SK-N-SH (cell line): Measurements from ENCODE around the gene ICA1. TPM values are rescaled to one million over a fixed set of nuclear protein-coding genes. Genes with fewer than 3 reads are reported as not detected.

ENCODE experiments used
- CTCF ChIA-PET: fragments of 300-600, 350-600 bp; formaldehyde crosslinking; extraction: SDS; loops from one replicate; lab custom pipeline; 2021; lab: Yijun Ruan, JAX
- POLR2A ChIA-PET: fragments of 350-600 bp; sonication (Branson Sonifier 250); formaldehyde crosslinking; extraction: SDS; loops from one replicate; lab custom pipeline; 2020; ENCODE audit warnings: antibody characterized with exemption, inconsistent platforms; lab: Yijun Ruan, JAX
- DNase-seq: peaks from one replicate; pipeline ENCODE4 v3.0.0; 2012
- H2AFZ ChIP-seq: fragments of 200-600 bp; sonication (generic); 2 replicates; pipeline ENCODE4 v1.8.1; 2016; ENCODE audit warnings: antibody characterized with exemption, mild to moderate bottlenecking, low read depth
- H3F3A ChIP-seq: fragments of 200-600 bp; sonication (generic); replicated peaks from 2 replicates; pipeline ENCODE3; 2016; ENCODE audit warnings: antibody characterized with exemption, mild to moderate bottlenecking; ENCODE audit not compliant: insufficient read depth
- H3K27ac ChIP-seq, 2 experiments: fragments of 200-500 bp in 1 of 2; fragments of 200-600 bp in 1 of 2; sonication (Bioruptor generic) in 1 of 2; sonication (generic), shearing (Covaris generic) in 1 of 2; 2 replicates each; pipeline versions ENCODE4 v1.5.1 to v1.6.1; 2014 to 2016; ENCODE audit warnings: low read depth in 2 of 2, inconsistent platforms in 1 of 2, low read length in 1 of 2, mild to moderate bottlenecking in 1 of 2, mixed read lengths in 1 of 2
- H3K27me3 ChIP-seq: fragments of 200-600 bp; sonication (generic), shearing (Covaris generic); 2 replicates; pipeline ENCODE4 v1.6.1; 2016; ENCODE audit warnings: mixed run types; ENCODE audit not compliant: insufficient read depth
- H3K36me3 ChIP-seq, 2 experiments: fragments of 200-500 bp in 1 of 2; fragments of 200-600 bp in 1 of 2; sonication (Bioruptor generic) in 1 of 2; sonication (generic) in 1 of 2; replicated peaks in 1 of 2; 2 replicates each; pipeline versions ENCODE3 to v1.5.1; 2014 to 2016; ENCODE audit warnings: low read length in 1 of 2, mild to moderate bottlenecking in 1 of 2; ENCODE audit not compliant: insufficient read depth in 2 of 2, control insufficient read depth in 1 of 2
- H3K4me1 ChIP-seq, 2 experiments: fragments of 200-500 bp in 1 of 2; fragments of 200-600 bp in 1 of 2; sonication (Bioruptor generic) in 1 of 2; sonication (generic), shearing (Covaris generic) in 1 of 2; 2 replicates each; pipeline versions ENCODE4 v1.5.1 to v1.6.1; 2014 to 2016; ENCODE audit warnings: low read depth in 1 of 2, low read length in 1 of 2, mixed run types in 1 of 2; ENCODE audit not compliant: insufficient read depth in 2 of 2, control insufficient read depth in 1 of 2
- H3K4me2 ChIP-seq: fragments of 200-600 bp; sonication (generic), shearing (Covaris generic); 2 replicates; pipeline ENCODE4 v1.6.1; 2017; ENCODE audit warnings: mixed run types
- H3K4me3 ChIP-seq, 2 experiments: fragments of 200-500 bp in 1 of 2; fragments of 200-600 bp in 1 of 2; sonication (Bioruptor generic) in 1 of 2; sonication (generic), shearing (Covaris generic) in 1 of 2; 2 replicates each; pipeline versions ENCODE4 v1.5.1 to v1.8.1; 2014 to 2016; ENCODE audit warnings: low read depth in 2 of 2, inconsistent platforms in 1 of 2, low read length in 1 of 2, mild to moderate bottlenecking in 1 of 2, mixed read lengths in 1 of 2, moderate library complexity in 1 of 2
- H3K79me2 ChIP-seq: fragments of 200-600 bp; sonication (generic); 2 replicates; pipeline ENCODE4 v1.8.1; 2017; ENCODE audit warnings: mild to moderate bottlenecking; ENCODE audit not compliant: insufficient read depth
- H3K9ac ChIP-seq: fragments of 200-600 bp; sonication (generic); 2 replicates; pipeline ENCODE4 v1.6.1; 2017; ENCODE audit warnings: mixed run types
- H3K9me2 ChIP-seq: fragments of 200-600 bp; sonication (generic); 2 replicates; pipeline ENCODE4 v1.6.1; 2017; ENCODE audit warnings: mixed run types
- H3K9me3 ChIP-seq: fragments of 200-600 bp; sonication (generic); 2 replicates; pipeline ENCODE4 v1.6.1; 2017; ENCODE audit warnings: mixed run types, mild to moderate bottlenecking, moderate library complexity
- H4K20me1 ChIP-seq: fragments of 200-600 bp; sonication (generic); 2 replicates; pipeline ENCODE4 v1.6.1; 2017; ENCODE audit warnings: mild to moderate bottlenecking, mixed run types; ENCODE audit not compliant: insufficient read depth
- CTCF ChIP-seq: fragments of 200-600 bp; sonication (generic); IDR thresholded peaks from 2 replicates; pipeline ENCODE4 v1.6.1; 2017; ENCODE audit warnings: antibody characterized with exemption, mild to moderate bottlenecking, moderate library complexity
- EZH2phosphoT487 ChIP-seq: fragments of 200-600 bp; sonication (generic); IDR thresholded peaks from 2 replicates; pipeline ENCODE4 v1.6.1; 2017; ENCODE audit warnings: low read depth, mixed run types, mild to moderate bottlenecking, antibody characterized with exemption, moderate library complexity, borderline replicate concordance
- FOXJ3 ChIP-seq: sonication (generic); formaldehyde crosslinking; IDR thresholded peaks from 2 replicates; pipeline ENCODE4 v1.5.1; 2020; ENCODE audit warnings: mild to moderate bottlenecking, missing genetic modification reagents
- FOXM1 ChIP-seq: IDR thresholded peaks from 2 replicates; pipeline ENCODE4 v1.4.0; 2012; ENCODE audit warnings: low read depth, mild to moderate bottlenecking
- GABPA ChIP-seq: IDR thresholded peaks from 2 replicates; pipeline ENCODE4 v1.4.0; 2012; ENCODE audit warnings: low read depth, mild to moderate bottlenecking
- GATA2 ChIP-seq: sonication (generic); formaldehyde crosslinking; IDR thresholded peaks from 2 replicates; pipeline ENCODE4 v1.5.0; 2020; ENCODE audit warnings: mild to moderate bottlenecking, missing genetic modification reagents
- IRF3 ChIP-seq: fragments of 150-350 bp; IDR thresholded peaks from 2 replicates; pipeline ENCODE4 v1.6.1; 2016; ENCODE audit warnings: mild to moderate bottlenecking, low read depth, low read length
- MXI1 ChIP-seq: IDR thresholded peaks from 2 replicates; pipeline ENCODE4 v1.6.1; 2012; ENCODE audit warnings: mild to moderate bottlenecking, low read depth, low read length, improper control_type of control experiment
- NFIC ChIP-seq: IDR thresholded peaks from 2 replicates; pipeline ENCODE4 v1.4.0; 2012; ENCODE audit warnings: borderline replicate concordance
- NRF1 ChIP-seq: IDR thresholded peaks from 2 replicates; pipeline ENCODE4 v1.6.1; 2012; ENCODE audit warnings: low read depth, mild to moderate bottlenecking, low read length
- PBX3 ChIP-seq: IDR thresholded peaks from 2 replicates; pipeline ENCODE4; 2012
- POLR2AphosphoS5 ChIP-seq: IDR thresholded peaks from 2 replicates; pipeline ENCODE4 v1.6.1; 2012; ENCODE audit warnings: low read depth, low read length
- RAD21 ChIP-seq: IDR thresholded peaks from 2 replicates; pipeline ENCODE4 v1.6.1; 2012; ENCODE audit warnings: mild to moderate bottlenecking, low read length
- RCOR1 ChIP-seq: fragments of 150-350 bp; IDR thresholded peaks from 2 replicates; pipeline ENCODE4 v1.6.1; 2017; ENCODE audit warnings: antibody characterized with exemption, low read length
- REST ChIP-seq: IDR thresholded peaks from 2 replicates; pipeline ENCODE4 v1.6.1; 2012; ENCODE audit warnings: mild to moderate bottlenecking, low read depth, low read length, moderate library complexity
- RFX5 ChIP-seq: IDR thresholded peaks from 2 replicates; pipeline ENCODE4 v1.6.1; 2012; ENCODE audit warnings: mild to moderate bottlenecking, improper control_type of control experiment, low read length
- RXRA ChIP-seq: IDR thresholded peaks from 2 replicates; pipeline ENCODE4 v1.4.0; 2012; ENCODE audit warnings: low read depth, mild to moderate bottlenecking, borderline replicate concordance
- SIN3A ChIP-seq: IDR thresholded peaks from 2 replicates; pipeline ENCODE4 v1.6.1; 2012; ENCODE audit warnings: low read depth, mild to moderate bottlenecking, low read length, moderate library complexity, borderline replicate concordance
- SMC3 ChIP-seq: IDR thresholded peaks from 2 replicates; pipeline ENCODE4 v1.6.1; 2012; ENCODE audit warnings: low read depth, low read length, improper control_type of control experiment
- TEAD4 ChIP-seq: IDR thresholded peaks from 2 replicates; pipeline ENCODE4 v1.4.0; 2012; ENCODE audit warnings: mild to moderate bottlenecking, borderline replicate concordance; ENCODE audit not compliant: insufficient read depth
- WGBS: methylation state at CpG from one replicate; pipeline ENCODE4 v1.1.6; 2017; ENCODE audit warnings: low lambda C conversion rate; 5-methylcytosine and 5-hydroxymethylcytosine counted together
- polyA plus RNA-seq, 3 experiments: library from polyadenylated mRNA; depleted of rRNA; stranded (reverse); fragments of >200 nt; gene quantifications; 2 replicates each; pipeline ENCODE4 v1.2.3, GENCODE V29; 2012

ICA1 gene
- polyA plus RNA-seq, 1 of the 3 experiments (the other 2 are of a cell fraction): 2.4 TPM

- TF ChIP-seq CTCF: no peak
- no peak for TF ChIP-seq NRF1
- TF ChIP-seq SIN3A: no peak
- TF ChIP-seq PBX3: no peak
- peak; percentile 45; the same call in 1 of the 2 replicates for TF ChIP-seq RCOR1
- no peak for TF ChIP-seq GABPA
- no peak for TF ChIP-seq POLR2AphosphoS5
Measured at GRCh38 chr7:8258734-8259133, 3.2 kb downstream of the ICA1 start (continued).

GRCh38 chr7:8258166-8258565, 3.8 kb downstream of the ICA1 start:
- Histone ChIP-seq H3K4me2 (no peak overlapping the region), H3K9me2 (no peaks in the 10 kb centered on the region), H3K27ac (peak overlapping the region in 1 of 2 experiments; percentile 100; a peak in 2 of 4 replicates), H2AFZ (no peak overlapping the region), H3K4me3 (peak overlapping the region in 1 of 2 experiments; percentile 25; a peak in 1 of 4 replicates), H3K27me3 (peaks cover 14% of the 10 kb centered on the region; the same call in 1 of the 2 replicates), H3K4me1 (peaks cover 0 to 38% of the 10 kb centered on the region in 2 experiments; a peak in 2 of 4 replicates), H4K20me1 (no peaks in the 10 kb centered on the region), H3F3A (no peaks in the 10 kb centered on the region), H3K79me2 (no peaks in the 10 kb centered on the region), H3K9ac (no peak overlapping the region), H3K36me3 (peaks cover 0 to 19% of the 10 kb centered on the region in 2 experiments), H3K9me3 (no peaks in the 10 kb centered on the region)
- 82% methylated on average over 4 of the region's 4 CpGs for WGBS
- CTCF ChIA-PET: interaction anchor here (1.5 to 4.0 kb wide), 2 partner anchors 21 to 29 kb away, joined by 8 to 26 read pairs; no protein-coding TSS in a partner anchor
- POLR2A ChIA-PET: interaction anchor here (4.5 to 7.8 kb wide), 2 partner anchors 22 to 31 kb away, joined by 42 to 229 read pairs; no protein-coding TSS in a partner anchor
- DNase-seq: no peak
- TF ChIP-seq GATA2 (no peak), REST (no peak), EZH2phosphoT487 (no peak), RAD21 (no peak), SMC3 (no peak), RFX5 (no peak), NFIC (no peak), FOXJ3 (CRISPR knock-in tag) (no peak), SIN3A (no peak), PBX3 (no peak), RXRA (no peak), POLR2AphosphoS5 (no peak), FOXM1 (no peak), IRF3 (no peak), MXI1 (no peak), TEAD4 (no peak)
